ENCODE measurements around the gene ADCY2. TPM values are rescaled to one million over a fixed set of nuclear protein-coding genes. Genes with fewer than 3 reads are reported as not detected.

The ADCY2 gene
- total and polyA plus RNA-seq, 9 donors: 4.0 to 22.8 (median 8.3) TPM

GRCh38 chr5:7659420-7659819 is 263.5 kb downstream of the ADCY2 start:
- H3K36me3 ChIP-seq: no peaks in the 10 kb centered on the region
- intact Hi-C loops (cut with DNase I): no loop called here
- H3K9me3 ChIP-seq: no peaks in the 10 kb centered on the region
- H3K4me3 ChIP-seq: no peak overlapping the region
- no peaks in the 10 kb centered on the region for H3K4me1 ChIP-seq (ENCODE audit: insufficient read depth)
- no peak for TF ChIP-seq CTCF (IDR thresholded peaks at IDR 0.05)
- TF ChIP-seq POLR2A (IDR thresholded peaks at IDR 0.05): no peak
- TF ChIP-seq EP300 (IDR thresholded peaks at IDR 0.05): no peak
- WGBS, 3 donors: 81 to 91% (median 90%) methylated on average over 4 of the region's 4 CpGs
- H3K27ac ChIP-seq: no peak overlapping the region
- no peaks in the 10 kb centered on the region for H3K27me3 ChIP-seq
- no peak for DNase-seq

- no peaks in the 10 kb centered on the region for H3K9me3 ChIP-seq
- no peaks in the 10 kb centered on the region for H3K36me3 ChIP-seq
- intact Hi-C loops (cut with DNase I): no loop called here
- no peaks in the 10 kb centered on the region for H3K4me1 ChIP-seq (ENCODE audit: insufficient read depth)
- no peak for DNase-seq
- H3K4me3 ChIP-seq: no peak overlapping the region
- TF ChIP-seq EP300 (IDR thresholded peaks at IDR 0.05): no peak
- TF ChIP-seq POLR2A (IDR thresholded peaks at IDR 0.05): no peak
- no peak for TF ChIP-seq CTCF (IDR thresholded peaks at IDR 0.05)
- WGBS, 3 donors: 78 to 87% (median 81%) methylated on average over 6 of the region's 6 CpGs
- no peak overlapping the region for H3K27ac ChIP-seq
- no peaks in the 10 kb centered on the region for H3K27me3 ChIP-seq
Measured at GRCh38 chr5:7662289-7662688, 266.4 kb downstream of the ADCY2 start.

GRCh38 chr5:7663808-7664207 is 267.9 kb downstream of the ADCY2 start:
- 67 to 73% (median 72%) methylated on average over 3 of the region's 3 CpGs for WGBS, 3 donors

GRCh38 chr5:7664208-7664607 is 268.3 kb downstream of the ADCY2 start:
- no peak overlapping the region for H3K27ac ChIP-seq
- no peaks in the 10 kb centered on the region for H3K9me3 ChIP-seq
- no peaks in the 10 kb centered on the region for H3K36me3 ChIP-seq
- 68 to 80% (median 79%) methylated on average over 2 of the region's 2 CpGs for WGBS, 3 donors
- DNase-seq: no peak
- TF ChIP-seq POLR2A (IDR thresholded peaks at IDR 0.05) (no peak), EP300 (IDR thresholded peaks at IDR 0.05) (no peak), CTCF (IDR thresholded peaks at IDR 0.05) (no peak)
- no peaks in the 10 kb centered on the region for H3K4me1 ChIP-seq (ENCODE audit: insufficient read depth)
- no peak overlapping the region for H3K4me3 ChIP-seq
- H3K27me3 ChIP-seq: no peaks in the 10 kb centered on the region
- intact Hi-C loops (cut with DNase I): no loop called here

More at GRCh38 chr5:7663808-7664207, 267.9 kb downstream of the ADCY2 start:
- DNase-seq: no peak
- Histone ChIP-seq H3K4me1 (ENCODE audit: insufficient read depth) (no peaks in the 10 kb centered on the region), H3K4me3 (no peak overlapping the region), H3K36me3 (no peaks in the 10 kb centered on the region), H3K27me3 (no peaks in the 10 kb centered on the region), H3K9me3 (no peaks in the 10 kb centered on the region), H3K27ac (no peak overlapping the region)
- TF ChIP-seq EP300 (IDR thresholded peaks at IDR 0.05) (no peak), POLR2A (IDR thresholded peaks at IDR 0.05) (no peak), CTCF (IDR thresholded peaks at IDR 0.05) (no peak)
- intact Hi-C loops (cut with DNase I): no loop called here
